OCI-LY7 (cell line): ENCODE results near the gene SPTAN1. TPM values are rescaled to one million over a fixed set of nuclear protein-coding genes. Genes with fewer than 3 reads are reported as not detected.

Source experiments
- BruUV-seq: library from RNA; stranded (reverse); fragments of 400-500 nt; replicated peaks from 2 replicates; lab custom pipeline; 2021; lab: Mats Ljungman, UMichigan
- CTCF ChIA-PET: fragments of 300-600 bp; sonication (Branson Sonifier 250); formaldehyde crosslinking; loops from one replicate; lab custom pipeline; 2022; ENCODE audit warnings: antibody characterized with exemption; ENCODE audit not compliant: unreplicated experiment; lab: Charles Lee
- POLR2A ChIA-PET: fragments of 300-600 bp; sonication (Branson Sonifier 250); formaldehyde crosslinking; loops from one replicate; lab custom pipeline; 2022; ENCODE audit warnings: antibody characterized with exemption; lab: Charles Lee
- DNase-seq: peaks from one replicate; pipeline ENCODE4 v3.0.0-alpha.2; 2015; ENCODE audit warnings: low spot score
- H2AFZ ChIP-seq: fragments of 200-600 bp; sonication (generic), shearing (Covaris generic); 2 replicates; pipeline ENCODE4 v1.6.1; 2014; ENCODE audit warnings: mild to moderate bottlenecking, antibody characterized with exemption, low read length, moderate library complexity
- H3K27ac ChIP-seq: fragments of 200-600 bp; sonication (generic); 2 replicates; pipeline ENCODE4 v1.5.1; 2014; ENCODE audit warnings: mixed run types, low read depth, mild to moderate bottlenecking, moderate library complexity, low read length, inconsistent platforms; ENCODE audit not compliant: poor library complexity, severe bottlenecking
- H3K36me3 ChIP-seq: fragments of 200-600 bp; sonication (generic); 2 replicates; pipeline ENCODE4 v1.6.1; 2014; ENCODE audit warnings: mild to moderate bottlenecking, antibody characterized with exemption, low read length, moderate library complexity, mixed read lengths; ENCODE audit not compliant: insufficient read depth
- H3K4me1 ChIP-seq: fragments of 200-600 bp; sonication (generic); 2 replicates; pipeline ENCODE4 v1.5.1; 2014; ENCODE audit warnings: mild to moderate bottlenecking, low read length; ENCODE audit not compliant: insufficient read depth, poor library complexity, severe bottlenecking
- H3K4me2 ChIP-seq: fragments of 200-600 bp; sonication (generic); 2 replicates; pipeline ENCODE4 v1.6.1; 2014; ENCODE audit warnings: mild to moderate bottlenecking, low read length
- H3K4me3 ChIP-seq: fragments of 200-600 bp; sonication (generic); 2 replicates; pipeline ENCODE4 v1.5.1; 2014; ENCODE audit warnings: mild to moderate bottlenecking, low read depth, low read length; ENCODE audit not compliant: poor library complexity, severe bottlenecking
- H3K79me2 ChIP-seq: fragments of 200-600 bp; sonication (generic); 2 replicates; pipeline ENCODE4 v1.6.1; 2016; ENCODE audit warnings: low read depth, mild to moderate bottlenecking, low read length, moderate library complexity, mixed read lengths; ENCODE audit not compliant: insufficient read depth
- H3K9me2 ChIP-seq: fragments of 200-600 bp; sonication (generic); 2 replicates; pipeline ENCODE4 v1.6.1; 2016; ENCODE audit warnings: mild to moderate bottlenecking, low read length, mixed read lengths; ENCODE audit not compliant: insufficient read depth
- H3K9me3 ChIP-seq: fragments of 200-600 bp; sonication (generic); 2 replicates; pipeline ENCODE4 v1.6.1; 2014; ENCODE audit warnings: mild to moderate bottlenecking, mixed run types, low read length, mixed read lengths
- H4K20me1 ChIP-seq: fragments of 200-600 bp; sonication (generic); 2 replicates; pipeline ENCODE4 v1.6.1; 2014; ENCODE audit warnings: mild to moderate bottlenecking, antibody characterized with exemption, low read length, moderate library complexity, mixed read lengths; ENCODE audit not compliant: insufficient read depth
- CTCF ChIP-seq: fragments of 200-600 bp; sonication (generic); conservative IDR thresholded peaks from 2 replicates; pipeline ENCODE4 v1.5.1; 2014; ENCODE audit warnings: mild to moderate bottlenecking, antibody characterized with exemption, low read length, moderate library complexity, mixed read lengths
- EZH2phosphoT487 ChIP-seq: fragments of 200-600 bp; sonication (generic); IDR thresholded peaks from 2 replicates; pipeline ENCODE4 v1.6.1; 2018; ENCODE audit warnings: low read depth, borderline replicate concordance, mild to moderate bottlenecking, mixed run types, antibody characterized with exemption, low read length, moderate library complexity, mixed read lengths
- intact Hi-C: fragments of 100-400 bp; cut with micrococcal nuclease; formaldehyde crosslinking; loops from one replicate; pipeline ENCODE4 v1.10.0; 2022; ENCODE audit not compliant: unreplicated experiment
- total RNA-seq, 2 experiments: library from RNA; depleted of rRNA in 1 of 2; stranded (reverse); fragments of >200 nt in 1 of 2; shearing (Covaris generic) in 1 of 2; gene quantifications; 2 replicates each; pipeline ENCODE4 v1.2.3, GENCODE V29; 2014 to 2022

SPTAN1 gene
- total RNA-seq, 2 experiments from 2014 or later: 239 to 259 TPM

- POLR2A ChIA-PET: interaction anchor here (0.7 to 0.9 kb wide), 2 partner anchors 21 to 25 kb away, joined by 3 read pairs; no protein-coding TSS in a partner anchor
- H3K4me2 ChIP-seq: no peak overlapping the region
Measured at GRCh38 chr9:128610897-128611296, 58.5 kb downstream of the SPTAN1 start.

GRCh38 chr9:128611600-128612394, 59.4 kb downstream of the SPTAN1 start:
- Histone ChIP-seq H2AFZ (no peak overlapping the region), H3K9me3 (no peaks in the 10 kb centered on the region), H3K36me3 (peaks cover 95% of the 10 kb centered on the region), H4K20me1 (no peaks in the 10 kb centered on the region), H3K27ac (no peak overlapping the region), H3K9me2 (no peaks in the 10 kb centered on the region), H3K79me2 (no peaks in the 10 kb centered on the region), H3K4me1 (no peaks in the 10 kb centered on the region), H3K4me2 (no peak overlapping the region), H3K4me3 (no peak overlapping the region)
- TF ChIP-seq EZH2phosphoT487: no peak
- no peak for TF ChIP-seq CTCF
- BruUV-seq: no TSS peak
- ChIA-PET CTCF (no interaction called here), POLR2A (no interaction called here)
- no peak for DNase-seq
- intact Hi-C loops: no loop called here

More at GRCh38 chr9:128610897-128611296, 58.5 kb downstream of the SPTAN1 start:
- TF ChIP-seq EZH2phosphoT487: no peak
- no peak for TF ChIP-seq CTCF
- Histone ChIP-seq H3K36me3 (peaks cover 95% of the 10 kb centered on the region), H3K79me2 (no peaks in the 10 kb centered on the region), H2AFZ (no peak overlapping the region), H3K4me3 (no peak overlapping the region), H4K20me1 (no peaks in the 10 kb centered on the region), H3K9me3 (no peaks in the 10 kb centered on the region), H3K9me2 (no peaks in the 10 kb centered on the region), H3K4me1 (no peaks in the 10 kb centered on the region), H3K27ac (no peak overlapping the region)
- no peak for DNase-seq
- CTCF ChIA-PET: no interaction called here
- BruUV-seq: no TSS peak
- intact Hi-C loops: no loop called here

GRCh38 chr9:128614728-128615127, 62.3 kb downstream of the SPTAN1 start:
- intact Hi-C loops: no loop called here
- CTCF ChIA-PET: no interaction called here
- H4K20me1 ChIP-seq: no peaks in the 10 kb centered on the region
- peaks cover 90% of the 10 kb centered on the region for H3K36me3 ChIP-seq
- H3K4me2 ChIP-seq: no peak overlapping the region
- H2AFZ ChIP-seq: no peak overlapping the region
- H3K4me3 ChIP-seq: no peak overlapping the region
- no peaks in the 10 kb centered on the region for H3K9me2 ChIP-seq
- POLR2A ChIA-PET: no interaction called here
- DNase-seq: no peak
- no peak overlapping the region for H3K27ac ChIP-seq
- TF ChIP-seq CTCF: no peak
- no peak for TF ChIP-seq EZH2phosphoT487
- no peaks in the 10 kb centered on the region for H3K4me1 ChIP-seq
- no peaks in the 10 kb centered on the region for H3K79me2 ChIP-seq
- no peaks in the 10 kb centered on the region for H3K9me3 ChIP-seq
- no TSS peak for BruUV-seq
